ENCODE data around the gene NDUFA6.
"Not testable (repeated sequence)": the region's sequence is repeated elsewhere in the genome, so short reads cannot be mapped to it uniquely, and the experiment has no call there.

NDUFA6 gene

DNA sequence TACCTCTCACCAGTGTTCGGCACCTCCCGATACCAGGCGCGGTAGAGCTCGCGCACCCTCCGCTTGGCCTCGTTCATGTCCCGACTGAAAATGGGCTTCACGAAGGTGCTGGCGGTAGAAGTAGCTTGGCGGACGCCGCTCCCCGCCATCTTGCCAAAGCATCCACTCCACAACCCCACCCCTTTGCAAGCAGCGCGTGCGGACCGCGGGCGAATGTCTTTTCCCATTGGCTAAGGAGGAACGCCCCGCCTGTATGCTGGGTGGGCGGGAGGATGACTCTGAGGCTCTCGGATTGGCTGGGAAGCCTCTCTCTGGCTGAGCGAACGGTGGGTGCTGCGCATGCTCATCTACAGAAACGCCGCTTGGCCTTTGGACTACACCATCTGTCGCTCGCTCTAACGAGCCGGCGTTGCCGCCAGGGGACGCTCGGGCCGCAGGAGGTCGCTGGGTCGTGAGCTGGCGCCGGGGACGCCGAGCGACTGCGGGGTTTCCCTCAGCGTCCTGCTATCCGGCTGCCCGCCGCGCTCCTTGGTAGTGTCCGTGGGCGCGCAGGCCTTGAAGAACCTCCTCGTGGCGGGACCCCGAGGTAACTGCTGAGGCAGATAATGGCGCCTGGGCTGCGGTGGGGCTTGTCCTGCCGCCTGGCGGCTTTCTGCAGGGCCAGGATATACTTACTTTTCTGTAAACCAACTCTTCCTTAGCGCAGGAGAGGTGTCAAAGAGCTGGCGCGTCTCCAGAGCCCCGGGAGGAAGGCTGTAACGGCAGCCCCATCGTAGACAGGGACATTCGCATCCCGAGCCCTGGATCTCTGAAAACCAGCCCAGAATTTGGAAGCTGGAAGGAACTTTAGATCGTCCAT is at the start of gene NDUFA6:
NDUFA6 (minus strand) TSS at position 177 of the 859 bp plus-strand sequence; CDS start at position 149, 28 bp downstream.
- peak; percentile 92 to 97 for DNase-seq (ENCODE audit: low read depth in 1 of 2, low spot score in 1 of 2)

DNA sequence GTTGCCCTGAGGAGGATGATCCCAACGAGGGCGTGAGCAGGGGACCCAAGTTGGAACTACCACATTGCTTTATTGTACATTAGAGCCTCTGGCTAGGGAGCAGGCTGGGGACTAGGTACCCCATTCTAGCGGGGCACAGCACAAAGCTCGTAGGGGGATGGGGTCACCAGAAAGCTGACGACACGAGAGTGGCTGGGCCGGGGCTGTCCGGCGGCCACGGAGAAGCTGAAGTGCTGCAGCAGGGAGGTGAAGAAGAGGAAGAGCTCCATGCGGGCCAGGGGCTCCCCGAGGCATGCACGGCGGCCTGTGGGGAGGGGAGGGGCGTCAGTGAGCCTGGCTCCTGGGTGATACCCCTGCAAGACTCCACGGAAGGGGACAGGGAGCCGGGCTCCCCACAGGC is 49.6 kb upstream of the NDUFA6 start:
- not testable (repeated sequence) for DNase-seq (ENCODE audit: low read depth in 1 of 2, low spot score in 1 of 2)

DNA sequence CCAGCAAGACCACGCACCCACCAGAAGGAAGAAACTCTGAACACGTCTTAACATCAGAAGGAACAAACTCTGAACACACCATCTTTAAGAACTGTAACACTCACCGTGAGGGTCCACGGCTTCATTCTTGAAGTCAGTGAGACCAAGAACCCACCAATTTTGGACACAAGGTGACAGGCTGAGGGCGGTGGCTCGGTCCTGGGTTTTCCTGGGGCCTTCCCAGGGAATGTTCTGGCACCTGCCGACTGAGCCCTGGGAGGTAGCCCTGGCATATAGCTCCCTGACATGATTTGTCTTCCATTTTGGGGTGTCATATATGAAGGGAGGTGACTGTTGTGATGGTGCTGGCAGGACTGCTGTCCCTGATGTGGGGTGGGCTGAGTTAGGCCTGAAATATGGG is 48.9 kb upstream of the NDUFA6 start:
- DNase-seq (ENCODE audit: low read depth in 1 of 2, low spot score in 1 of 2), result not testable (repeated sequence)

DNA sequence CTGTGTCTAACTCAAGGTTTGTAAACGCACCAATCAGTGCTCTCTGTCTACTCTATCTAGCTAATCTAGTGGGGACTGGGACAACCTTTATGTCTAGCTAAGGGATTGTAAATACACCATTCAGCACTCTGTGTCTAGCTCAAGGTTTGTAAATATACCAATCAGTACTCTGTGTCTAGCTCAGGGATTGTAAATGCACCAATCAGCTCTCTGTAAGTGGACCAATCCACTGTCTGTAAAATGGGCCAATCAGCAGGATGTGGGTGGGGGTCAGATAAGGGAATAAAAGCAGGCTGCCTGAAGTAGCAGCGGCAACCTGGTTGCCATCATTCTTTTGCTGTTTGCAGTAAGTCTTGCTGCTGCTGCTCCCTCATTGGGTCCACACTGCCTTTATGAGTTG is 48.4 kb upstream of the NDUFA6 start:
- no peak for DNase-seq (ENCODE audit: low read depth in 1 of 2, low spot score in 1 of 2)

DNA sequence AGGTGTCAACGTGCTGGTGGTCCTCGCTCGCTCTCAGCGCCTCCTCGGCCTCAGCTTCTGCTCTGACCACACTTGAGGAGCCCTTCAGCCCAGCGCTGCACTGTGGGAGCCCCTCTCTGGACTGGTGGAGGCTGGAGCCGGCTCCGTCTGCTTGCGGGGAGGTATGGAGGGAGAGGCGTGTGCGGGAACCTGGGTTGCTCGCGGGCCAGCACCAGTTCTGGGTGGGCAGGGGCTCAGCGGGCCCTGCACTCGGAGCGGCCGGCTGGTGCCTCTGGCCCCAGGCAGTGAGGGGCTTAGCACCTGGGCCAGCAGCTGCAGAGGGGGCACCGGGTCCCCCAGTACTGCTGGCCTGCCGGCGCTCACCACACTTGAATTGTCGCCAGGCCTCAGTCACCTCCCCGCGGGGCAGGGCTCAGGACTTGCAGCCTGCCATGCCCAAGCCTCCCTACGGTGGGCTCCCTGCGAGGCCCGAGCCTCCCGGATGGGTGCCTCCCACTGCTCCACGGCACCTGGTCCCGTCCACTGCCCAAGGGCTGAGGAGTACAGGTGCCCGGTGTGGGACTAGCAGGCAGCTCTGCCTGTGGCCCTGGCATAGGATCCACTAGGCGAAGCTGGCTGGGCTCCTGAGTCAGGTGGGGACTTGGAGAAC is 47.7 kb upstream of the NDUFA6 start:
- DNase-seq (ENCODE audit: low read depth in 1 of 2, low spot score in 1 of 2), result no peak

DNA sequence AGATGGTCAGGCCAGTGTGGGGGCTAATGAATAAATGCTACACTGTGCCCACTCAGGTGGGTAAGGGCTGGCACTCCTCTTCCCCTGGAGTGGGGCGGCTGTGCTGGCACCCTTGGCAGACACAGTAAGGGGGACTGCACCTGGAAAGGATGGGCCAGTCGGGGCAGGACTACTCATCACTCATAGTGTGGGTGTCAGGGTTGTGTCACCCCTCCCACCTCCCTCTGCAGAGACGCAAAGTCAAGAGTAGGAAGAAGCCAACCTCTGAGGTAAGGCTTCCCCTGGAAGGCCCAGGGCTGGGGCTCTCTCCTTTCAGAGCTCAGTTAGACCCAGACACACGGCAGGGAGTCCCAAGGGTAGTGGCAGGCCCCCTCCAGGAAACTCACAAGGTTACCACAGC is 45.1 kb upstream of the NDUFA6 start:
- DNase-seq (ENCODE audit: low read depth in 1 of 2, low spot score in 1 of 2), result not testable (repeated sequence)

DNA sequence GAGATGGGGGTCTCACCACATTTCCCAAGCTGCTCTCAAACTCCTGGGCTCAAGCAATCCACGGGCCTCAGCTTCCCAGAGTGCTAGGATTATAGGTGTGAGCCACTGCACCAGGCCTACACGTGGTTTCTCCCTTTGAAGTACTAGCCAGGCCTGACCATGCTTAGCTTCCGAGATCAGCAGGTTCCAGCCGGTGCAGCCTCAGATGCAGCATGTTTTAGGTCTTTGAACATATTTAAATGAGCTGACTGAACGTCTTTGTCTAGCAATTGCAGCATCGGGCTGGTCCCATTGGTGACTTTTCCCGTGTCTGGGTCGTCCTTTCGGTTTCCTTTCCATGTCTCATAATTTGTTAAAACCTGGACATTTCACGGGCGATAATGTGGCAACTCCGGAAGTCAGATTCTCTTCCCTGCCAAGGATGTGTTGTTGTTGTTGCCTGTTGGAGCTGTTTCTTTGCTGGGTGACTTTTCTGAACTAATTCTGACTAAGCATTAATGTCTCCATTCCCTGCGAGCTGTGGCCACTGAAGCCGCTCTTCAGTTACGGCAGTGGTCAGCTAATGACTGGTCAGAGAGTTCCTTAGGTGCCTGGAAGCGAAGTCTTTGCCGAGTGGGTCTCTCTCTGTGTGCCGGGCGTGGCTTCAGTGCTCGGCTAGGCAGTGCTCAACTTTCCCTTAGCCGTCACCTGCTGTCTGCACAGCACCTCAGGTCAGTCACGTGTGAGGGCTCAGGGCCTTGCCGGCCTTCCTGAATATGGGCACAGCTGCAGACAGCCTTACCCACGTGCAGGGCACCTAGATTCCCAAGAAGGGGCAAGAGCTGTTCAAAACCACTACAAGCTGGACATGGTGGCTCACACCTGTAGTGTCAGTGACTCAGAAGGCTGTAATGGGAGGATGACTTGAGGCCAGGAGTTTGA is 43.8 kb upstream of the NDUFA6 start:
- DNase-seq (ENCODE audit: low read depth in 1 of 2, low spot score in 1 of 2), result no peak

DNA sequence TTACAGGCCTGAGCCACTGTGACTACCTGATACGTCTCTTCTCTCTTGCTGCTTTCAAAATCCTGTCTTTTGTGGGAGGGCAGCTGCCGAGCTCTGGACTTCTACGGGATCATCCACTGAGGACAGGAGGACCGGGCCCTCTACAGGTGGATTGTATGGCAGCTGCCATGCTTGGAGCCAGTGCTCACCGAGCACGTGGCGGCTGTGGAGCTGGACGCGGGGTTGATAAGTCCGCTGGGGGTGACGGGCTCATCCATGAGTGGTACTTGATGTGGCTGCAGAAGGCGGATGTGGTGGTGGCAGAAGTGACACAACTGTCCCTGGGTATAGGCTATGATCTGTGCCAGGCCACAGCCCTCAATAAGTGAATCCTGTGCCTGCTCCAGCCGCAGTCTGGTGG is 41.9 kb upstream of the NDUFA6 start:
- no peak for DNase-seq (ENCODE audit: low read depth in 1 of 2, low spot score in 1 of 2)

DNA sequence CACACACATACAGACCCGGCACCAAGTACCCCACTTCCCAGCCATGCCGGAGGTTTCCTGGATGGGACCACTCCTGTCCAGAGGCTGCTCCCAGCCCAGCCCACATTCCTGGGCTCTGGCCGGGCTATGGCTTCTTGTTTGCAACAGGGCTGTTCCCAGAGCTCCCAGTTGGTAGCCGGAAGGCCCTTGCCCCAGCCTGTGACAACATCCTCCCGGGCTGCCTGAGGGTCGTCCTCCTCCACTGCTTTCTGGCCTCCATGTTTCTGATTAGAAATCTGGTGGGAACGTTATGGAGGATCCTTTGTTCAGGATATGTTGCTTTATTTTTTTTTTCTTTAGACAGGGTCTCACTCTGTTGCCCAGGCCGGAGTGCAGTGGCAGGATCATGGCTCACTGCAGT is 41.0 kb upstream of the NDUFA6 start:
- DNase-seq (ENCODE audit: low read depth in 1 of 2, low spot score in 1 of 2), result no peak

DNA sequence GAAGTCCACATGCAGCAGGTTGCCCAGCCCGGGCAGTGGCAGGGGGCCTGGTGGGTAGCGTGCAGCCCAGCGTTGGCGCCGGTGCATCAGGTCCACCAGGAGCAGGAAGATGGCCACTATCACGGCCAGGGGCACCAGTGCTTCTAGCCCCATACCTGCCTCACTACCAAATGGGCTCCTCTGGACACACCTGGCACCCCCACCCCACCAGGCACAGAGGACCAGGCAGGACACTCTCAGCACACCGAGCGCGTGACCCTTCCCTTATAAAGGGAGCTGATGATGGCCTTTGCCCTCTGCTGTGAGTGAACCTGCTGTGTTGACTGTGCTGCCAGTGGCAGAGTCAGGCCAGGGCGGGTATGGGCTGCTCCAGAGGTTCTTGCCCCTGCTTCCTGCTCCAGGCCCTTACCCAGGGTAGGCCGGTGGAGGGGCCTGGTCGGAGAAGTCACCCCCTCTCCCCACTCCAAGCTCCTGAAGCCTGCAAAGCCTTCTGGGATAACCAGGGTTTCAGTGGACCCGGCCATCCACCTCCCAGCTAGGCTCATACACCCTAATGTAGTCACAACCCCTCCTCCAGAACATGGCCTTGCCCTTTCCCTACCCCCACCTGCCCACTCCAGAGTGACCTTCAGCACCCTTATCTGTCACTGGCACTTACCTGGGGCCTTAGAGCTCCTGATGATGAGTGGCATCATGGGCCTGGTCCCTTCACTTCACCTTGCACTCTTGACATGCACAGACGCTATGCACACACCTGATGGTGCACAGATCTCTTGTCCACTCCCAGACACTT is 40.3 kb upstream of the NDUFA6 start, which contains the start of gene CYP2D6:
CYP2D6 (minus strand) TSS at position 172 of the 793 bp plus-strand sequence; CDS start at position 153, 19 bp downstream.
- DNase-seq (ENCODE audit: low read depth in 1 of 2, low spot score in 1 of 2), result not testable (repeated sequence)

DNA sequence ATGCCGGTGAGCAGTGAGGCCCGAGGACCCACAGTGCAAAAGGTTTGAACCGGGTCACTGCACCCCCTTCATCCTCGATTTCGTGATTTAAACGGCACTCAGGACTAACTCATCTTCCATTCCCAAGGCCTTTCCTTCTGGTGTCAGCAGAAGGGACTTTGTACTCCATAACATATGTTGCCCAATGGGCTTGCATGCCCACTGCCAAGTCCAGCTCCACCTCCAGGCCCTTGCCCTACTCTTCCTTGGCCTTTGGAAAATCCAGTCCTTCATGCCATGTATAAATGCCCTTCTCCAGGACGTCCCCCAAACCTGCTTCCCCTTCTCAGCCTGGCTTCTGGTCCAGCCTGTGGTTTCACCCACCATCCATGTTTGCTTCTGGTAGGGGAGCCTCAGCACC is 39.6 kb upstream of the NDUFA6 start:
- not testable (repeated sequence) for DNase-seq (ENCODE audit: low read depth in 1 of 2, low spot score in 1 of 2)

DNA sequence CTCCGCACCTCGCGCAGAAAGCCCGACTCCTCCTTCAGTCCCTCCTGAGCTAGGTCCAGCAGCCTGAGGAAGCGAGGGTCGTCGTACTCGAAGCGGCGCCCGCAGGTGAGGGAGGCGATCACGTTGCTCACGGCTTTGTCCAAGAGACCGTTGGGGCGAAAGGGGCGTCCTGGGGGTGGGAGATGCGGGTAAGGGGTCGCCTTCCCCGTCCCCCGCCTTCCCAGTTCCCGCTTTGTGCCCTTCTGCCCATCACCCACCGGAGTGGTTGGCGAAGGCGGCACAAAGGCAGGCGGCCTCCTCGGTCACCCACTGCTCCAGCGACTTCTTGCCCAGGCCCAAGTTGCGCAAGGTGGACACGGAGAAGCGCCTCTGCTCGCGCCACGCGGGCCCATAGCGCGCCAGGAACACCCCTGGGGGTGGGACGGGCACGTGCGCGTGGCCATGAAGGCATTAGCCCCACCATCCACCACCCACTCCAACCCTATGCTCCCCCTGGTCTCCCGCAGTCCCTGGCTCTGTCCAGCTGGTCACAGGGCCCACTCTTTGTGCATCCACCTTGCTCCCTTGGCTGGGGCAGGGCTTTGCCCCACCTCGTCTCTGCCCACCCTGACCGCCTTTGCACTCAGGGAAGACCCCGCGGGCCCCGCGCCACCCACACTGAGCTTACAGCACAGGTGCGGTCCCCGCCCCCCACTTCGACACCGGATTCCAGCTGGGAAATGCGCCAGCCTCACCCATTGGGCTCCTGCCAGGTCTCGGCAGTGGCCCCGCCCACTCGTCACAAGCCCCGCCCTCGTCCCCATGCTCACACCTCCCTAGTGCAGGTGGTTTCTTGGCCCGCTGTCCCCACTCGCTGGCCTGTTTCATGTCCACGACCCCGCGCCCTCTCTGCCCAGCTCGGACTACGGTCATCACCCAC is 38.5 kb upstream of the NDUFA6 start:
- not testable (repeated sequence) for DNase-seq (ENCODE audit: low read depth in 1 of 2, low spot score in 1 of 2)

DNA sequence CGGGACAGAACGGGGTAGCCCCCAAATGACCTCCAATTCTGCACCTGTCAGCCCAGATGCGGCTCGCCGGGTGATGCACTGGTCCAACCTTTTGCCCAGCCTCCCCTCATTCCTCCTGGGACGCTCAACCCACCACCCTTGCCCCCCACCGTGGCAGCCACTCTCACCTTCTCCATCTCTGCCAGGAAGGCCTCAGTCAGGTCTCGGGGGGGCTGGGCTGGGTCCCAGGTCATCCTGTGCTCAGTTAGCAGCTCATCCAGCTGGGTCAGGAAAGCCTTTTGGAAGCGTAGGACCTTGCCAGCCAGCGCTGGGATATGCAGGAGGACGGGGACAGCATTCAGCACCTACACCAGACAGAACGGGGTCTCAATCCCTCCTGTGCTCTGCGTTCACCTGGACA is 37.4 kb upstream of the NDUFA6 start:
- not testable (repeated sequence) for DNase-seq (ENCODE audit: low read depth in 1 of 2, low spot score in 1 of 2)

DNA sequence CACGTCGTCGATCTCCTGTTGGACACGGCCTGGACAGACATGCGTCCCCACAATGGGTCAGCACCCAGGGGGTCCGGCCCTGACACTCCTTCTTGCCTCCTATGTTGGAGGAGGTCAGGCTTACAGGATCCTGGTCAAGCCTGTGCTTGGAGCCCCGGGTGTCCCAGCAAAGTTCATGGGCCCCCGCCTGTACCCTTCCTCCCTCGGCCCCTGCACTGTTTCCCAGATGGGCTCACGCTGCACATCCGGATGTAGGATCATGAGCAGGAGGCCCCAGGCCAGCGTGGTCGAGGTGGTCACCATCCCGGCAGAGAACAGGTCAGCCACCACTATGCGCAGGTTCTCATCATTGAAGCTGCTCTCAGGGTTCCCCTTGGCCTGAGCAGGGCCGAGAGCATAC is 37.0 kb upstream of the NDUFA6 start:
- DNase-seq (ENCODE audit: low read depth in 1 of 2, low spot score in 1 of 2), result no peak

DNA sequence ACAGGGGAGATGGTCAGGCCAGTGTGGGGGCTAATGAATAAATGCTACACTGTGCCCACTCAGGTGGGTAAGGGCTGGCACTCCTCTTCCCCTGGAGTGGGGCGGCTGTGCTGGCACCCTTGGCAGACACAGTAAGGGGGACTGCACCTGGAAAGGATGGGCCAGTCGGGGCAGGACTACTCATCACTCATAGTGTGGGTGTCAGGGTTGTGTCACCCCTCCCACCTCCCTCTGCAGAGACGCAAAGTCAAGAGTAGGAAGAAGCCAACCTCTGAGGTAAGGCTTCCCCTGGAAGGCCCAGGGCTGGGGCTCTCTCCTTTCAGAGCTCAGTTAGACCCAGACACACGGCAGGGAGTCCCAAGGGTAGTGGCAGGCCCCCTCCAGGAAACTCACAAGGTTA is 33.0 kb upstream of the NDUFA6 start:
- not testable (repeated sequence) for DNase-seq (ENCODE audit: low read depth in 1 of 2, low spot score in 1 of 2)

DNA sequence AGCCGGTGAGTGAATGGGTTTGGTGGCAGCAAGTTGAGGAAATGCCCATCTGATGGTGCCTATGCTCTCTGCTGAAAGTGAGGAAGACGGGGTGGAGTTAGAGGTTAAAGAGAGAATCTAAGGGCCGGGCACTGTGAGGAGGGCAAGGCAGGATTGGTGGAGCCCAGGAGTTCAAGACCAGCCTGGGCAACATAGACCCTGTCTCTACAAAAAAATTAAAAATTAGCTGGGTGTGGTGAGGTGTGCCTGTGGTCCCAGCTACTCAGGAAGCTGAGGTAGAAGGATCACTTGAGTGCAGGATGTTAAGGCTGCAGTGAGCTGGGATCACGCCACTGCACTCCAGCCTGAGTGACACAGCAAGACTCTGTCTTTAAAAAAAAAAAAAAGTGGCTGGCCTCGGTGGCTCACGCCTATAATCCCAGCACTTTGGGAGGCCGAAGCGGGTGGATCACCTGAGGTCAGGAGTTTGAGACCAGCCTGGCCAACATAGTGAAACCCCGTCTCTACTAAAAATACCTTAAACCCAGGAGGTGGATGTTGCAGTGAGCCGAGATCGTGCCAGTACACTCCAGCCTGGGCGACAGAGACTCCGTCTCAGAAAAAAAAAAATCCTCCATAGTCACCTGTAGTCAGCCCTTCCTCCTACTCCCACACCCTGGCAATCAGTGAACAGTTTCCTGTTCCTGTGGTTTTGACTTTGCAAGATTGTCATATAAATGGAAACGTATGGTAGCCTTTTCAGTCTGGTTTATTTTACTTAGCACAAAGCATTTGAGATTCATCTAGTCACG is 29.9 kb upstream of the NDUFA6 start:
- not testable (repeated sequence) for DNase-seq (ENCODE audit: low read depth in 1 of 2, low spot score in 1 of 2)

DNA sequence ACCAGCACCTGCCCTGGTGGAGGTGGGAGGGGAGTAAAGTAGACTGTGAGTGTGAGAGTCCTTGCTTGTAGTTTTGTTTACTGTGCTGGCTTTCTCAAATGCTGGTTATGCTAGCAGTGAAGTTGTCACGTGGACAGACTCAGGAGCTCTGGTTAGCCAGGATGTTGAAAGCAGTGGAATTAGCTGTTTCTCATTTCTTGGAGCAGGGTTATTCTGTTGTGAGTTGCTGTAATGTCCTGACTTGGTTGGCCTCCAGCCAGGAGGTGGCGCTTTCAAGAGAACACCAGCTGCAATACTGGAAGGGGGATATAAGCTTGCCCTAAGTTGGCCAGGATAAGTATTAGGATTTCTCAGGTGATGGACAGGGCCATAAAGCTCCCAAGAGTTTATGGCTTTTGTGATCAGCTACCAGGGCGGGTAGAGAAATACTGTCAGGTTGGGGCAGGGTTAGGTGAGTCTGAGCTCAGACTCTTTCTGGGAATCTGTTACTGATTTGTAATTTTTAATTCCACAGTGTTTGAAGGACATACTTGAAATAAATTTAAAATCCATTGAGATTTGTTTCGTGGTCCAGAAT is 26.4 kb upstream of the NDUFA6 start:
- DNase-seq (ENCODE audit: low read depth in 1 of 2, low spot score in 1 of 2), result no peak

DNA sequence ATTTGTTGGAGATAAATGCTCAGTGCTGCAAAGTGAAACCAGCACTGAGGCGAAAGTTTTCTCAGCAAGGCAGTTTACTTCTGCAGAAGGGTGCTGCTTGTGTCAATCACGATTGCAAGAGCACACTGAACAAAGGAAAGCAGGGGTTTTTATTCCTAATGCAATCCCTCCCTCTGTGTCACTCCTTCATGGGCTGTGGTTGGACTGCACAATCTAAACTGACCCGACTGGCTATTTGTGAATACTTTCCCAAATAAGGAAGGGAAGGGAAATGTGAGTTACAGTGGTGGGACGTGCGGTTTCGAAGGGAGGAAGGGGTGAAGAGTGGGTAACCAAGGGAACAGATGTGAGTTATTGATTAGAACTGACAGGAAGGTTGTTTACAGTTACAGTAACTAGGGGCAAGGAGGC is 24.9 kb upstream of the NDUFA6 start:
- DNase-seq (ENCODE audit: low read depth in 1 of 2, low spot score in 1 of 2), result not testable (repeated sequence)

Measured in activated T-helper 1 cell treated with anti-CD3 and anti-CD28 coated beads, Interleukin-2, amount 50 U/mL, for 16 hours (primary cell).